Activated CD8-positive, alpha-beta memory T cell treated with anti-CD3 and anti-CD28 coated beads, Interleukin-2, amount 10 ng/mL, durations not matched to agents 7 days and 5 days (primary cell): ENCODE results near the gene CILP2. TPM values are rescaled to one million over a fixed set of nuclear protein-coding genes. Genes with fewer than 3 reads are reported as not detected.
A peak's percentile ranks its signal among the peaks of the same experiment; 100 is the strongest.

Source experiments
- ATAC-seq: fragments of 150-1000 bp; cut with Tn5 transposase; one replicate; pipeline ENCODE4 v1.10.0; 2021; ENCODE audit warnings: moderate library complexity
- CTCF ChIA-PET: fragments of 350-600 bp; sonication (Branson Sonifier 250); formaldehyde crosslinking; loops from one replicate; lab custom pipeline; 2021; ENCODE audit warnings: antibody characterized with exemption; lab: Charles Lee
- DNase-seq: peaks from one replicate; pipeline ENCODE4 v3.0.0-alpha.2; 2020
- H3K27ac Mint-ChIP-seq: one replicate; pipeline ENCODE4 v1.8.0; 2021; ENCODE audit warnings: mild to moderate bottlenecking, mixed read lengths
- H3K27me3 Mint-ChIP-seq: one replicate; pipeline ENCODE4 v1.8.0; 2021; ENCODE audit warnings: mixed read lengths
- H3K36me3 Mint-ChIP-seq: one replicate; pipeline ENCODE4 v1.8.0; 2021; ENCODE audit warnings: mild to moderate bottlenecking, mixed read lengths
- H3K4me1 Mint-ChIP-seq: one replicate; pipeline ENCODE4 v1.8.0; 2021; ENCODE audit warnings: mixed read lengths
- H3K4me3 Mint-ChIP-seq: one replicate; pipeline ENCODE4 v1.8.0; 2021; ENCODE audit warnings: mild to moderate bottlenecking, moderate library complexity, mixed read lengths
- H3K9me3 Mint-ChIP-seq: one replicate; pipeline ENCODE4 v1.8.0; 2022; ENCODE audit warnings: low read depth, mixed read lengths
- total RNA-seq, 2 experiments: library from RNA; stranded (reverse); gene quantifications; one replicate each; pipeline ENCODE4 v1.2.3, GENCODE V29; 2021

CILP2 gene
- total RNA-seq, 2 experiments from 2014 or later: 0.12 to 0.15 TPM

DNA sequence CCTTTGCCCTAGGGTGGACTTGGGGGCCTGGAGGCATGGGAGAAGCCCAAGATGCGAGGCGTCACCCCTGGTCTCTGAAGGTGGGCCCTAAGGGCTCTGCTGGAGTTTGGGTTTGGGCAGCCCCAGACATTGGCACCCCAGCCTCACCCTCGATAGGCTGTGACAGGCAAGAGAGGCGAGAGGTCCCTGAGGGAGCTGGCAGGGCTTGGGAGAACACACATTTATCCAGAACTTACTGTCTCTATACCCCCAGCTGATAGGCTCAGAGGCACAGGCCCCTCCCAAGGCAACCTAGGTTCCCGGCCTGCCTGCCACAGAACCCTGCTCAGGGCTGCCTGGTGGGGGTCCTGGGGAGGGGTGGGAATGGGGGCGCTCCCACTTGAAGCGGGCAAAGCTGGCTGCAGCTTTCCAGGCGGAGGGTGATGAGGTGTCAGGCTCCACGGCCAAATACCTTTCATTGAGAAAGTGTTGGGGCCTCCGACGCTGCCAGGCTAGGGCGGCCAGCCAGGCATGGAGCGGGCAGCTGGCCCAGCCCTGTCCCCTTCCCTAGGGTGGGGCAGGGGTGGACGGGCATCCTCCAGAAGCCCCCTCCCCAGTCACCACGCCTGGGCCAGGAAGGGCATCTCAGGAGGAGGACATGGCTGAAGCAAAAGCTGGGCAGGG, 9.7 kb downstream of the CILP2 start:
- no peaks in the 10 kb centered on the region for H3K4me1 Mint-ChIP-seq
- peaks cover 3% of the 10 kb centered on the region for H3K27me3 Mint-ChIP-seq
- CTCF ChIA-PET: interaction anchor here (11.6 kb wide), 1 partner anchor 16 kb away, joined by 119 read pairs; the partner anchor contains the start of gene YJEFN3
- no peak overlapping the region for H3K4me3 Mint-ChIP-seq
- no peaks in the 10 kb centered on the region for H3K9me3 Mint-ChIP-seq
- no peak for DNase-seq
- H3K27ac Mint-ChIP-seq: no peak overlapping the region
- no peaks in the 10 kb centered on the region for H3K36me3 Mint-ChIP-seq
- no peak for ATAC-seq

DNA sequence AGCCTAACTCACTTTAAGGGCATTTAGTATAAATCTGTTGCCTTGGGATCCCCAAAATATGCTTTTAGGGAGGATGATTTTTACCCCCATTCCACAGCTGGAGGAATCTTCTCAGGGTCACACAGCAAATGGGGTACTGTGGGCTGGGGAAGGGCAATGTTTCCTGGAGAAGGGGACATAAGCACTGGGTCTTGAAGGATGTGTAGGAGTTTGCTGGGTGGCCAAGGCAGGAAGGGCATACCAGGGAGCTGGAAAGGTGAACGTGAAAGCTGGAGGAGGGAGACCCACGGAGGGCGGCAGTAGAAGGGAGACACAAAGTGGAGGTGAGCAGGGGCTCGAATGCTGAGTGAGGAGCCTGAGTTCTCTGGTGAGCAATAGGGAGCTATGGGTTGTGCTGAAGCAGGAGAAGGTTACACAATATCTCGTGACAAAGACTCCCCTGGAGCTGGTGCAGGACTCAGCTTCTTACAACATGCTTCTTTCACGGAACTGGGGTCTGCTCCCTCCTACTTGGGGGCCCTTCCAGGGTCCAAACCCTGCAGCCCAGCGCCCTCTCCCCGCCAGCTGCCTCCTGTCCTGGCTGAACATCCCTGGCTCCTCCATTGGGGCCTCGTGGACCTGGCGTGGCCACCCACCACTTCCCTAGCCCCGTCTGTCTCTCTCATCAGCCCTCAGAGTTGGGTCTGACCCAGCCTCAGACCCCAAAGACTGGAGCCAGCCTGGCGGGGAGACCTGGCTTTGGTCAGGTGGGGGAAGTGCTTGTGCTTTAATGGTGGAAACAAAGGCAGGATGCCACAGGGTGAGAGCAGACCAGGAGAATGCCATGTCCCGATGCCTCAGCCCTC, 11.1 kb downstream of the CILP2 start:
- CTCF ChIA-PET: interaction anchor here (1.1 to 11.6 kb wide), 3 partner anchors 14 to 80 kb away, joined by 3 to 119 read pairs (median 3); partner anchors contain the start of genes LPAR2 and YJEFN3
- ATAC-seq (no peak), DNase-seq (no peak)
- Mint-ChIP-seq H3K4me3 (no peak overlapping the region), H3K4me1 (peaks cover 4% of the 10 kb centered on the region), H3K27me3 (peaks cover 3% of the 10 kb centered on the region), H3K9me3 (no peaks in the 10 kb centered on the region), H3K36me3 (no peaks in the 10 kb centered on the region), H3K27ac (no peak overlapping the region)

- H3K9me3 Mint-ChIP-seq: no peaks in the 10 kb centered on the region
- H3K36me3 Mint-ChIP-seq: no peaks in the 10 kb centered on the region
- ATAC-seq: no peak
- no peak for DNase-seq
- no peak overlapping the region for H3K4me3 Mint-ChIP-seq
- peaks cover 4% of the 10 kb centered on the region for H3K4me1 Mint-ChIP-seq
- CTCF ChIA-PET: interaction anchor here (1.4 to 11.6 kb wide), 2 partner anchors 13 to 18 kb away, joined by 3 to 119 read pairs; partner anchors contain the start of gene YJEFN3
- no peak overlapping the region for H3K27ac Mint-ChIP-seq
- peaks cover 3% of the 10 kb centered on the region for H3K27me3 Mint-ChIP-seq
These were observed 11.9 kb downstream of the CILP2 start for GRCh38 chr19:19549804-19550464.

DNA sequence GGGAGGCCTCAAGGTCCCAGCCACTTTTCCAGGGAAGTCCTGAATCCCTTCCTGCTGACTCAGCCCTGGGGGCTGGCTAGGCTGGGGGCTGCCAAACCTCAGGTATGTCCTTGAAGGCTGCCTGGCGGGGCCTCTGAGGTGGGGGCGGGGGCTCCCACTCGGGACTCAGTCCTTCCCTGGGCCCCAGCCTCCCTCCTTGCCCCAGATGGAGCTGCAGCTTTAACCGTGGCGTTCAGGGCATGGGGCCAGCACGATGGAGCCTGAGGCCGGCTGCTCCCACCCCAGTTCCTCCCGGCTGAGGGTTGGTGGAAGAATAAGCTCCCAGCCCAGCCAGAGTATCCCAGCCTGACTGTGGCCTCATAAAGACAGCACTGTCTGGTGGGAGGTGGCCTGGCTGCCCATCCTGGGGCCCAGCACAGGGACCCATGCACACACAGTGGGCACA, 12.4 kb downstream of the CILP2 start:
- DNase-seq: no peak
- Mint-ChIP-seq H3K4me3 (no peak overlapping the region), H3K4me1 (peaks cover 4% of the 10 kb centered on the region)

GRCh38 chr19:19550972-19551852, 13.1 kb downstream of the CILP2 start:
- H3K27ac Mint-ChIP-seq: no peak overlapping the region
- ATAC-seq (no peak), DNase-seq (no peak)
- H3K36me3 Mint-ChIP-seq: no peaks in the 10 kb centered on the region
- CTCF ChIA-PET: interaction anchor here (0.6 to 11.6 kb wide), 10 partner anchors 10 to 87 kb away, joined by 3 to 119 read pairs (median 4); partner anchors contain the start of genes LPAR2, NDUFA13, TSSK6 and YJEFN3
- no peak overlapping the region for H3K4me3 Mint-ChIP-seq
- H3K4me1 Mint-ChIP-seq: peaks cover 4% of the 10 kb centered on the region
- H3K9me3 Mint-ChIP-seq: no peaks in the 10 kb centered on the region
- H3K27me3 Mint-ChIP-seq: peaks cover 3% of the 10 kb centered on the region

More for the DNA sequence above, 12.4 kb downstream of the CILP2 start:
- ATAC-seq: no peak
- H3K27me3 Mint-ChIP-seq: peaks cover 3% of the 10 kb centered on the region
- no peak overlapping the region for H3K27ac Mint-ChIP-seq
- H3K9me3 Mint-ChIP-seq: no peaks in the 10 kb centered on the region
- CTCF ChIA-PET: interaction anchor here (1.4 to 11.6 kb wide), 3 partner anchors 13 to 24 kb away, joined by 3 to 119 read pairs (median 3); partner anchors contain the start of gene YJEFN3
- H3K36me3 Mint-ChIP-seq: no peaks in the 10 kb centered on the region

DNA sequence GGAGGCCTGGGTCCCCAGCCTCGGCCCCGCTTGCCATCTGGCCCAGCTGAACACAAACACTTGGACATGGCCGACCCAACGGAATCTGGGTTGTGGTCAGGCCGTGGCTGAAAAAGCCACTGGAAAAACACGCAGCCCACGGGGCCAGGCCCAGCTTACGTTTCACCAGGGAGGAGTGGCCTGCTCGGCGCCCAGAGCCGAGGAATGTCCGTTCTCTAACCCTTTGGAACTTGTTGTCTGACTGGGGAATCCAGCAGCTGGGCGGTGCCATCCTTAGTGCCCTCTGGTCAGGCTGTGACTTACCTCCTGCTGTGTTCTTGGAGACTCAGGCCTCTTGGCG, 13.8 kb downstream of the CILP2 start:
- ATAC-seq (no peak), DNase-seq (no peak)
- Mint-ChIP-seq H3K27me3 (peaks cover 3% of the 10 kb centered on the region), H3K36me3 (no peaks in the 10 kb centered on the region), H3K9me3 (no peaks in the 10 kb centered on the region), H3K4me3 (no peak overlapping the region), H3K4me1 (peaks cover 4% of the 10 kb centered on the region), H3K27ac (no peak overlapping the region)
- CTCF ChIA-PET: interaction anchor here (0.6 to 11.6 kb wide), 12 partner anchors 8 to 87 kb away, joined by 3 to 119 read pairs (median 6); partner anchors contain the start of genes LPAR2, NDUFA13, PBX4 and TSSK6

- CTCF ChIA-PET: interaction anchor here (0.6 to 11.6 kb wide), 20 partner anchors 9 to 135 kb away, joined by 3 to 119 read pairs (median 4); partner anchors contain the start of genes GMIP, NDUFA13, PBX4 and TSSK6
- Mint-ChIP-seq H3K36me3 (no peaks in the 10 kb centered on the region), H3K4me1 (peaks cover 4% of the 10 kb centered on the region), H3K4me3 (no peak overlapping the region), H3K27ac (no peak overlapping the region), H3K27me3 (peaks cover 3% of the 10 kb centered on the region), H3K9me3 (no peaks in the 10 kb centered on the region)
- no peak for DNase-seq
- ATAC-seq: no peak
These were observed 14.7 kb downstream of the CILP2 start for GRCh38 chr19:19552798-19553197.

- CTCF ChIA-PET: interaction anchor here (0.6 to 11.6 kb wide), 30 partner anchors 8 to 136 kb away, joined by 3 to 119 read pairs (median 5); partner anchors contain the start of genes GMIP, NDUFA13, PBX4 and YJEFN3
- no peak for ATAC-seq
- H3K9me3 Mint-ChIP-seq: no peaks in the 10 kb centered on the region
- no peaks in the 10 kb centered on the region for H3K36me3 Mint-ChIP-seq
- no peak overlapping the region for H3K27ac Mint-ChIP-seq
- H3K4me1 Mint-ChIP-seq: peaks cover 4% of the 10 kb centered on the region
- H3K4me3 Mint-ChIP-seq: no peak overlapping the region
- DNase-seq: no peak
- peaks cover 3% of the 10 kb centered on the region for H3K27me3 Mint-ChIP-seq
These were observed 15.6 kb downstream of the CILP2 start for GRCh38 chr19:19553670-19554069.

- H3K27me3 Mint-ChIP-seq: no peaks in the 10 kb centered on the region
- CTCF ChIA-PET: interaction anchor here (0.5 to 11.6 kb wide), 35 partner anchors 7 to 113 kb away, joined by 3 to 119 read pairs (median 5); partner anchors contain the start of genes GMIP, NDUFA13, PBX4 and YJEFN3
- no peak overlapping the region for H3K27ac Mint-ChIP-seq
- DNase-seq (peak; percentile 70), ATAC-seq (peak; percentile 61)
- no peaks in the 10 kb centered on the region for H3K36me3 Mint-ChIP-seq
- H3K9me3 Mint-ChIP-seq: no peaks in the 10 kb centered on the region
- no peak overlapping the region for H3K4me3 Mint-ChIP-seq
- H3K4me1 Mint-ChIP-seq: peaks cover 4% of the 10 kb centered on the region
These were observed 16.3 kb downstream of the CILP2 start for GRCh38 chr19:19554074-19555023.

DNA sequence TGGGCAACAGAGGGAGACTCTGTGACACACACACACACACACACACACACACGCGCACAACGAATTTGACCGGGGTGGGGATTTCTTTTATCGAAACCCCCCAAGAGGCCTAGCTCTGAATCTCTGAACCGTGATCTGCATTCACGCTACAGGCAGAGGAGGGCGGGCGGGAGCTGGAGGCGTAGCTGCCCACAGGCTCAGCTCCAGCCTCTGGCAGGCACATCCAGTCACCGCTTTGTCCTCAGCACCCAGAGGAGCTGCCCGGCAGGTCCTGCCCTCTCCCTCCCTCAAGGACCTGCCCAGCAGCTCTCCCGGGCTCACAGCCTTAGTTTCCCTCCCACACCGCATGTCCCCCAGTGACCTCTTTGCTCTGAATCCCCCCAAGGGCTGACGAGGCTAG, 20.0 kb downstream of the CILP2 start:
- Mint-ChIP-seq H3K9me3 (no peaks in the 10 kb centered on the region), H3K4me3 (no peak overlapping the region), H3K27ac (no peak overlapping the region), H3K27me3 (no peaks in the 10 kb centered on the region), H3K4me1 (peaks cover 4% of the 10 kb centered on the region), H3K36me3 (peaks cover 5% of the 10 kb centered on the region)
- CTCF ChIA-PET: interaction anchor here (0.8 to 1.3 kb wide), 5 partner anchors 10 to 82 kb away, joined by 3 to 8 read pairs (median 3); no protein-coding TSS in a partner anchor
- ATAC-seq (no peak), DNase-seq (no peak)

GRCh38 chr19:19558636-19559035, 20.6 kb downstream of the CILP2 start:
- Mint-ChIP-seq H3K4me1 (peaks cover 3% of the 10 kb centered on the region), H3K9me3 (no peaks in the 10 kb centered on the region), H3K4me3 (no peak overlapping the region), H3K36me3 (peaks cover 5% of the 10 kb centered on the region), H3K27ac (no peak overlapping the region), H3K27me3 (no peaks in the 10 kb centered on the region)
- no peak for ATAC-seq
- DNase-seq: no peak
- CTCF ChIA-PET: interaction anchor here (0.8 to 1.3 kb wide), 5 partner anchors 9 to 81 kb away, joined by 3 to 8 read pairs (median 3); no protein-coding TSS in a partner anchor
